Measurements from ENCODE around the gene KCTD15. TPM values are rescaled to one million over a fixed set of nuclear protein-coding genes. Genes with fewer than 3 reads are reported as not detected.

The KCTD15 gene
- total RNA-seq, 1 experiment from 2014 or later = 59.9 TPM

- no peak for DNase-seq
- H2BK12ac ChIP-seq (ENCODE audit: insufficient read length, low read depth, low read length) = no peak overlapping the region
- no peaks in the 10 kb centered on the region for H3K27me3 ChIP-seq (ENCODE audit: insufficient read depth, low read length)
- no peak overlapping the region for H3K4ac ChIP-seq (ENCODE audit: low read depth, low read length)
- H3K79me2 ChIP-seq (ENCODE audit: insufficient read depth, low read length) = no peaks in the 10 kb centered on the region
- H3K23me2 ChIP-seq (ENCODE audit: insufficient read length, low read depth, low read length, poor library complexity, severe bottlenecking) = no peaks in the 10 kb centered on the region
- no peak overlapping the region for H3K14ac ChIP-seq (ENCODE audit: insufficient read depth, low read length)
- H3K9ac ChIP-seq (ENCODE audit: extremely low read depth, insufficient read length, low read length) = no peak overlapping the region
- no peak overlapping the region for H2BK5ac ChIP-seq (ENCODE audit: insufficient read length, low read length)
- H4K8ac ChIP-seq (replicated peaks; ENCODE audit: insufficient read length, low read depth, low read length) = no peak overlapping the region
- H3K4me3 Mint-ChIP-seq = no peak overlapping the region
- H3K4me1 Mint-ChIP-seq = peaks cover 0 to 4% of the 10 kb centered on the region in 2 experiments; a peak in 2 of 4 replicates
- H2AK5ac ChIP-seq (ENCODE audit: insufficient read length, low read length) = no peak overlapping the region
- H3K9me3 ChIP-seq (ENCODE audit: control insufficient read depth, low read depth, low read length) = no peaks in the 10 kb centered on the region
- no peak for TF ChIP-seq CTCF (conservative IDR thresholded peaks at IDR 0.05)
- no peak overlapping the region for H2BK20ac ChIP-seq (ENCODE audit: low read depth, low read length, poor library complexity, severe bottlenecking)
- H2BK15ac ChIP-seq (ENCODE audit: low read depth, low read length) = no peak overlapping the region
- H4K5ac ChIP-seq (ENCODE audit: insufficient read length, low read depth, low read length) = no peak overlapping the region
- H2AFZ ChIP-seq (ENCODE audit: low read length) = no peak overlapping the region
- peaks cover 1% of the 10 kb centered on the region; the same call in 1 of the 2 replicates for H3K27me3 Mint-ChIP-seq (ENCODE audit: low read depth)
- no CpG with 5 or more reads among the region's 4 CpGs for WGBS (ENCODE audit: extremely low coverage, insufficient read length, low lambda C conversion rate)
- H2BK120ac ChIP-seq (ENCODE audit: low read depth, low read length, poor library complexity, severe bottlenecking) = no peak overlapping the region
- H4K91ac ChIP-seq (ENCODE audit: insufficient read length, low read depth, low read length) = no peak overlapping the region
- H3K56ac ChIP-seq (ENCODE audit: insufficient read length, low read depth, low read length) = no peak overlapping the region
- H3T11ph ChIP-seq (ENCODE audit: low read length) = no peak overlapping the region
- H3K4me1 ChIP-seq (ENCODE audit: insufficient read depth, low read length) = no peaks in the 10 kb centered on the region
- H3K27ac ChIP-seq (ENCODE audit: insufficient read length, low read depth, low read length) = no peak overlapping the region
- no peaks in the 10 kb centered on the region for H4K20me1 ChIP-seq (ENCODE audit: control insufficient read depth, insufficient read depth, insufficient read length)
- no peak overlapping the region for H3K27ac Mint-ChIP-seq
- H3K4me2 ChIP-seq (ENCODE audit: insufficient read depth, insufficient read length, low read length) = no peak overlapping the region
- no peak overlapping the region for H3K23ac ChIP-seq (ENCODE audit: insufficient read length, low read depth, low read length)
- H3K18ac ChIP-seq (ENCODE audit: insufficient read length, low read depth, low read length) = no peak overlapping the region
- no peaks in the 10 kb centered on the region for H3K36me3 Mint-ChIP-seq (ENCODE audit: insufficient read depth in 1 of 3, low read depth in 3 of 3)
- no peaks in the 10 kb centered on the region for H3K9me3 Mint-ChIP-seq
- no peaks in the 10 kb centered on the region for H3K79me1 ChIP-seq (ENCODE audit: insufficient read depth, low read depth, low read length, poor library complexity, severe bottlenecking)
Measured at GRCh38 chr19:33862981-33863380, 66.3 kb downstream of the KCTD15 start.

All from H9 (cell line).